IPS-18a (cell line): Measurements from ENCODE around the gene FANCI.

Source experiments
- H3K27ac ChIP-seq: one replicate; pipeline ENCODE4 v1.5.1; 2013; ENCODE audit warnings: low read length
- H3K27me3 ChIP-seq: one replicate; pipeline ENCODE4 v1.6.1; 2013; ENCODE audit warnings: mild to moderate bottlenecking, low read length; ENCODE audit not compliant: control insufficient read depth, insufficient read depth
- H3K36me3 ChIP-seq: one replicate; pipeline ENCODE4 v1.6.1; 2013; ENCODE audit warnings: low read depth, low read length; ENCODE audit not compliant: control insufficient read depth
- H3K4me1 ChIP-seq: one replicate; pipeline ENCODE4 v1.6.1; 2013; ENCODE audit warnings: low read depth, low read length; ENCODE audit not compliant: control insufficient read depth
- H3K4me3 ChIP-seq: one replicate; pipeline ENCODE4 v1.5.1; 2013; ENCODE audit warnings: low read length
- H3K9ac ChIP-seq: one replicate; pipeline ENCODE4 v1.6.1; 2013; ENCODE audit warnings: mild to moderate bottlenecking, low read length, moderate library complexity
- H3K9me3 ChIP-seq: one replicate; pipeline ENCODE4 v1.6.1; 2013; ENCODE audit warnings: low read depth, low read length; ENCODE audit not compliant: control insufficient read depth

FANCI gene

GRCh38 chr15:89308236-89308635 lies 64.5 kb downstream of the FANCI start:
- Histone ChIP-seq H3K9ac (no peak overlapping the region), H3K36me3 (peaks cover 87% of the 10 kb centered on the region), H3K27me3 (no peaks in the 10 kb centered on the region), H3K4me3 (no peak overlapping the region), H3K27ac (no peak overlapping the region), H3K4me1 (no peaks in the 10 kb centered on the region), H3K9me3 (no peaks in the 10 kb centered on the region)

- Histone ChIP-seq H3K36me3 (peaks cover 88% of the 10 kb centered on the region), H3K27ac (no peak overlapping the region), H3K9me3 (no peaks in the 10 kb centered on the region), H3K9ac (no peak overlapping the region), H3K4me1 (no peaks in the 10 kb centered on the region), H3K27me3 (no peaks in the 10 kb centered on the region), H3K4me3 (no peak overlapping the region)
Observed at GRCh38 chr15:89309993-89310392, 66.2 kb downstream of the FANCI start.

GRCh38 chr15:89315375-89315929 lies 71.7 kb downstream of the FANCI start:
- Histone ChIP-seq H3K27me3 (no peaks in the 10 kb centered on the region), H3K9ac (no peak overlapping the region), H3K4me3 (no peak overlapping the region), H3K4me1 (no peaks in the 10 kb centered on the region), H3K36me3 (peaks cover 90% of the 10 kb centered on the region), H3K9me3 (no peaks in the 10 kb centered on the region), H3K27ac (no peak overlapping the region)

- H3K27ac ChIP-seq: no peak overlapping the region
- H3K9me3 ChIP-seq: no peaks in the 10 kb centered on the region
- H3K9ac ChIP-seq: no peak overlapping the region
- H3K4me1 ChIP-seq: no peaks in the 10 kb centered on the region
- H3K27me3 ChIP-seq: no peaks in the 10 kb centered on the region
- no peak overlapping the region for H3K4me3 ChIP-seq
- H3K36me3 ChIP-seq: peaks cover 95% of the 10 kb centered on the region
Observed at GRCh38 chr15:89316504-89316903, 72.7 kb downstream of the FANCI start.

- H3K4me3 ChIP-seq: no peak overlapping the region
Observed at GRCh38 chr15:89317186-89317720, 73.5 kb downstream of the FANCI start.

GRCh38 chr15:89319678-89320077 lies 75.9 kb downstream of the FANCI start:
- H3K27ac ChIP-seq: no peak overlapping the region
- no peaks in the 10 kb centered on the region for H3K9me3 ChIP-seq
- H3K36me3 ChIP-seq: peaks cover 98% of the 10 kb centered on the region
- H3K27me3 ChIP-seq: no peaks in the 10 kb centered on the region
- no peak overlapping the region for H3K4me3 ChIP-seq
- H3K4me1 ChIP-seq: no peaks in the 10 kb centered on the region
- no peak overlapping the region for H3K9ac ChIP-seq

More at GRCh38 chr15:89317186-89317720, 73.5 kb downstream of the FANCI start:
- H3K27me3 ChIP-seq: no peaks in the 10 kb centered on the region
- peaks cover 95% of the 10 kb centered on the region for H3K36me3 ChIP-seq
- no peak overlapping the region for H3K27ac ChIP-seq
- no peaks in the 10 kb centered on the region for H3K4me1 ChIP-seq
- H3K9ac ChIP-seq: no peak overlapping the region
- H3K9me3 ChIP-seq: no peaks in the 10 kb centered on the region

GRCh38 chr15:89320200-89320599 lies 76.4 kb downstream of the FANCI start:
- no peak overlapping the region for H3K9ac ChIP-seq
- no peak overlapping the region for H3K4me3 ChIP-seq
- no peaks in the 10 kb centered on the region for H3K9me3 ChIP-seq
- no peaks in the 10 kb centered on the region for H3K27me3 ChIP-seq
- no peaks in the 10 kb centered on the region for H3K4me1 ChIP-seq
- peaks cover 98% of the 10 kb centered on the region for H3K36me3 ChIP-seq
- H3K27ac ChIP-seq: no peak overlapping the region

- H3K36me3 ChIP-seq: peaks cover 98% of the 10 kb centered on the region
- H3K27ac ChIP-seq: no peak overlapping the region
- H3K9ac ChIP-seq: no peak overlapping the region
- no peaks in the 10 kb centered on the region for H3K9me3 ChIP-seq
- H3K27me3 ChIP-seq: no peaks in the 10 kb centered on the region
- no peak overlapping the region for H3K4me3 ChIP-seq
- H3K4me1 ChIP-seq: no peaks in the 10 kb centered on the region
Observed at GRCh38 chr15:89321521-89322410, 78.0 kb downstream of the FANCI start.

- Histone ChIP-seq H3K9me3 (no peaks in the 10 kb centered on the region), H3K4me1 (no peaks in the 10 kb centered on the region), H3K27ac (no peak overlapping the region), H3K9ac (no peak overlapping the region), H3K27me3 (no peaks in the 10 kb centered on the region), H3K36me3 (peaks cover 98% of the 10 kb centered on the region), H3K4me3 (no peak overlapping the region)
Observed at GRCh38 chr15:89322822-89323221, 79.0 kb downstream of the FANCI start.

- no peaks in the 10 kb centered on the region for H3K27me3 ChIP-seq
- no peak overlapping the region for H3K4me3 ChIP-seq
- no peaks in the 10 kb centered on the region for H3K4me1 ChIP-seq
- peaks cover 99% of the 10 kb centered on the region for H3K36me3 ChIP-seq
- H3K9ac ChIP-seq: no peak overlapping the region
- H3K9me3 ChIP-seq: no peaks in the 10 kb centered on the region
- H3K27ac ChIP-seq: no peak overlapping the region
Observed at GRCh38 chr15:89323825-89324224, 80.0 kb downstream of the FANCI start.

- no peak overlapping the region for H3K4me3 ChIP-seq
- H3K27me3 ChIP-seq: no peaks in the 10 kb centered on the region
- no peak overlapping the region for H3K27ac ChIP-seq
- peaks cover 99% of the 10 kb centered on the region for H3K36me3 ChIP-seq
- no peaks in the 10 kb centered on the region for H3K4me1 ChIP-seq
- H3K9me3 ChIP-seq: no peaks in the 10 kb centered on the region
- no peak overlapping the region for H3K9ac ChIP-seq
Observed at GRCh38 chr15:89325039-89325803, 81.4 kb downstream of the FANCI start.
